ENCODE results near the gene BAG2. TPM values are rescaled to one million over a fixed set of nuclear protein-coding genes. Genes with fewer than 3 reads are reported as not detected.
A peak's percentile ranks its signal among the peaks of the same experiment; 100 is the strongest.

BAG2 gene
- total and polyA plus RNA-seq, 7 donors = 5.8 to 17.6 (median 8.3) TPM

DNA sequence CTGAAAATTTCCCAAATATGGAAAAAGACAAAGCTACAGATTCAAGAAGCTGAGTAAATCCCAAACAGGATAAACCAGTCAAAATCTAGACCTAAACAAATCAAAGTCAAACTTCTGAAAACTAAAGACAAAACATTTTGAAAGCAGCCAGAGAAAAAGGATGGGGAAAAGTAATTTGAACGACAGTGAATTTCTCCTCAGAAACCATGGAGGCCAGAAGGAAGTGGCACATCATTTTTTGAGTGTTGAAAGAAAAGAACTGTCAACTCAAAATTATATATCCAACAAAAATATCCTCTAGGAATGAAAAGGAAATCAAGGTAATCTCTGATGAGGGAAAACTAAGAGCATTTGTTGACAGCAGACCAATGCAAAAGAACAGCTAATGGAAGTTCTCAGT is 43.1 kb downstream of the BAG2 start:
- 94 to 97% (median 96%) methylated on average over 1 of the region's 1 CpG for WGBS, 3 donors
- TF ChIP-seq, protein P1, sequence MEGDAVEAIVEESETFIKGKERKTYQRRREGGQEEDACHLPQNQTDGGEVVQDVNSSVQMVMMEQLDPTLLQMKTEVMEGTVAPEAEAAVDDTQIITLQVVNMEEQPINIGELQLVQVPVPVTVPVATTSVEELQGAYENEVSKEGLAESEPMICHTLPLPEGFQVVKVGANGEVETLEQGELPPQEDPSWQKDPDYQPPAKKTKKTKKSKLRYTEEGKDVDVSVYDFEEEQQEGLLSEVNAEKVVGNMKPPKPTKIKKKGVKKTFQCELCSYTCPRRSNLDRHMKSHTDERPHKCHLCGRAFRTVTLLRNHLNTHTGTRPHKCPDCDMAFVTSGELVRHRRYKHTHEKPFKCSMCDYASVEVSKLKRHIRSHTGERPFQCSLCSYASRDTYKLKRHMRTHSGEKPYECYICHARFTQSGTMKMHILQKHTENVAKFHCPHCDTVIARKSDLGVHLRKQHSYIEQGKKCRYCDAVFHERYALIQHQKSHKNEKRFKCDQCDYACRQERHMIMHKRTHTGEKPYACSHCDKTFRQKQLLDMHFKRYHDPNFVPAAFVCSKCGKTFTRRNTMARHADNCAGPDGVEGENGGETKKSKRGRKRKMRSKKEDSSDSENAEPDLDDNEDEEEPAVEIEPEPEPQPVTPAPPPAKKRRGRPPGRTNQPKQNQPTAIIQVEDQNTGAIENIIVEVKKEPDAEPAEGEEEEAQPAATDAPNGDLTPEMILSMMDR (IDR thresholded peaks at IDR 0.05) = no peak
- no peak overlapping the region for H3K4me3 ChIP-seq
- intact Hi-C loops (cut with DNase I) = loop anchor here in 1 of 2 donors (5.0 kb wide), 1 partner anchor 33 kb away; no protein-coding TSS in a partner anchor
- no peak overlapping the region for H3K27ac ChIP-seq
- no peak for DNase-seq
- peaks cover 8% of the 10 kb centered on the region for H3K4me1 ChIP-seq
- H3K9me3 ChIP-seq = no peaks in the 10 kb centered on the region
- ATAC-seq = no peak
- H3K27me3 ChIP-seq (ENCODE audit: insufficient read depth in 3 of 3, low read length in 2 of 3) = no peaks in the 10 kb centered on the region
- H3K36me3 ChIP-seq (ENCODE audit: insufficient read depth in 1 of 2, low read depth in 1 of 2) = no peaks in the 10 kb centered on the region

DNA sequence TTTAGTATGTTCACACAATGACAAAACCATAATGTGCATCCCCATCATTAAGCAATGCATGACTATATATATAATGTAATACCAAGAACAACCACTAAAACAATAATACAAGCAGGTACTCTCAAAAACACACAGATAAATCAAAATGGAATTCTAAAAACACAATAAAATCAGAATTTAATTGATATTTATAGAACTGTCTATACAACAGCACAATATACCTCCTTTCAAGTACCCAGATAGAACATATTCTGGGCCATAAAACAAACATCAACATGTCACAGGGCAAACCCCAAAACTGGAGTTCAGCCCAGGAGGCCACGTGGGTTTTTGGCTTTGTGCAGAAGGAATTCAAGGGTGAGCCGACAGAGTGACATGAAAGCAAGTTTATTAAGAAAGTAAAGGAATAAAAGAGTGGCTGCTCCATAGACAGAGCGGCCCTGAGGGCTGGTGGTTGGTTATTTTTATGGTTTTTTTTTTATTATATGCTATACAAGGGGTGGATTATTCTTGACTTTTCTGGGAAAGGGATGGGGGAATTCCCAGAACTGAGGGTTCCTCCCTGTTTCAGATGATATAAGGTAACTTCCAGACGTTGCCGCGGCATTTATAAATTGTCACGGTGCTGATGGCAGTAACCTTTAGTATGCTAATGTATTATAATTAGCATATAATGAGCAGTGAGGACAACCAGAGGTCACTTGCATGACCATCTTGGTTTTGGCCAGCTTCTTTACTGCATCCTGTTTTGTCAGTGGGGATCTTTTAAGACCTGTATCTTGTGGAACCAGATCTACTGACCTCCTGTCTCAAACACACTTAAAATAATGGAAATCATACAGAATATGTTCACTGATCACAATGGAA is 44.3 kb downstream of the BAG2 start:
- no peaks in the 10 kb centered on the region for H3K27me3 ChIP-seq (ENCODE audit: insufficient read depth in 3 of 3, low read length in 2 of 3)
- no peak overlapping the region for H3K27ac ChIP-seq
- no peak overlapping the region for H3K4me3 ChIP-seq
- H3K36me3 ChIP-seq (ENCODE audit: insufficient read depth in 1 of 2, low read depth in 1 of 2) = no peaks in the 10 kb centered on the region
- DNase-seq (no peak), ATAC-seq (peak in 2 of 4 donors; percentile 52 to 57)
- no peaks in the 10 kb centered on the region for H3K9me3 ChIP-seq
- H3K4me1 ChIP-seq = peaks cover 16% of the 10 kb centered on the region
- 50 to 58% (median 53%) methylated on average over 7 of the region's 7 CpGs for WGBS, 3 donors
- TF ChIP-seq, protein P1 (IDR thresholded peaks at IDR 0.05) = no peak
- intact Hi-C loops (cut with DNase I) = loop anchor here in 1 of 2 donors (5.0 kb wide), 1 partner anchor 34 kb away; no protein-coding TSS in a partner anchor

DNA sequence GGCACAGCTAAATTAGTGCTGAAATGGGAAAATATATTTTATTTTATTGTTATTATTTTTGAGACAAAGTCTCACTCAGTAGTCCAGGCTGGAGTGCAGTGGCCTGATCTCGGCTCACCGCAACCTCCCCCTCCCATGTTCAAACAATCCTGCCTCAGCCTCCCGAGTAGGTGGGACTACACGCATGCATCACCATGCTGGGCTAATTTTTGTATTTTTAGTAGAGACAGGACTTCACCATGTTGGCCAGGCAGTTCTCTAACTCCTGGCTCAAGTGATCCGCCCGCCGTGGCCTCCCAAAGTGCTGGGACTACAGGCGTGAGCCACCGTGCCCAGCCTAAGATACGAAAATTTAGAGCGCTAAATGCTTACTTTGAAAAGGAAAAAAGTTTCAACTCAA is 45.1 kb downstream of the BAG2 start:
- Histone ChIP-seq H3K27ac (no peak overlapping the region), H3K4me1 (peaks cover 16% of the 10 kb centered on the region), H3K9me3 (no peaks in the 10 kb centered on the region), H3K36me3 (ENCODE audit: insufficient read depth in 1 of 2, low read depth in 1 of 2) (no peaks in the 10 kb centered on the region), H3K4me3 (no peak overlapping the region), H3K27me3 (ENCODE audit: insufficient read depth in 3 of 3, low read length in 2 of 3) (no peaks in the 10 kb centered on the region)
- WGBS, 3 donors = 97 to 98% (median 97%) methylated on average over 11 of the region's 11 CpGs
- DNase-seq (no peak), ATAC-seq (no peak)
- intact Hi-C loops (cut with DNase I) = loop anchor here in 1 of 2 donors (5.0 kb wide), 1 partner anchor 35 kb away; no protein-coding TSS in a partner anchor
- TF ChIP-seq, protein P1 (IDR thresholded peaks at IDR 0.05) = no peak

DNA sequence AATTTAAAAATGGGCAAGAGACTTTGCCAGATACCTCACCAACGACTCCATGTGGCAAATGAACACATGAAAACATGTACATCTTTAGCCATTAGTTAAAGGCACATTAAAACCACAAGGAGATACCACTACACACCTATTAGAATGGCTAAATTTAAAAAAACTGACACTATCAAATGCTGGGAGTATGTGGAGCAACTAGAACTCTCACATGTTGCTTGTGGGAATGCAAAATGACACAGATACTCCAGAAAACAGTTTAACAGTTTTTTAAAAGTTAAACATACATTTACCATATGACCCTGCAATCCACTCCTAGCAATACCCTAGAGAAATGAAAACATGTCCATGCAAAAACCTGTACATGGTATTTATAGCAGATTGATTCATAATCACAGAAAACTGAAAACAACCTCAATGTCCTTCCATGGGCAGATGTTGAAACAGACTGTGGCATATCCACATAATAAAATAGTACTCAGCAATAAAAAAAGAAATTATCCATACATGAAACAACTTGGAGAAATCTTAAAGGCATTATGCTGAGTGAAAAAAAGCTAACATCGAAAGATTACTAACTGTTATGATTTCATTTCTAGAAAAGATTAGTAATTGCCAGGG is 48.1 kb downstream of the BAG2 start:
- TF ChIP-seq, protein P1 (IDR thresholded peaks at IDR 0.05) = no peak
- no peaks in the 10 kb centered on the region for H3K27me3 ChIP-seq (ENCODE audit: insufficient read depth in 3 of 3, low read length in 2 of 3)
- no peak overlapping the region for H3K27ac ChIP-seq
- H3K4me1 ChIP-seq = peaks cover 16% of the 10 kb centered on the region
- intact Hi-C loops (cut with DNase I) = loop anchor here in 1 of 2 donors (5.0 kb wide), 2 partner anchors 43 to 97 kb away; partner anchors contain the start of gene PRIM2
- H3K36me3 ChIP-seq (ENCODE audit: insufficient read depth in 1 of 2, low read depth in 1 of 2) = no peaks in the 10 kb centered on the region
- no peak overlapping the region for H3K4me3 ChIP-seq
- H3K9me3 ChIP-seq = no peaks in the 10 kb centered on the region
- ATAC-seq (no peak), DNase-seq (no peak)
- WGBS, 3 donors = 89 to 91% (median 90%) methylated on average over 2 of the region's 2 CpGs

Measured in psoas muscle (tissue), 8 donors.